Astrocyte (in vitro differentiated cells and primary cell): ENCODE results near the gene NEUROD1.
"Not testable (repeated sequence)": the region's sequence is repeated elsewhere in the genome, so short reads cannot be mapped to it uniquely, and the experiment has no call there.

Experiments
- EZH2 ChIP-seq: IDR thresholded peaks from 2 replicates; pipeline ENCODE4 v1.6.1; 2012; ENCODE audit warnings: mild to moderate bottlenecking, low read length, inconsistent platforms; ENCODE audit not compliant: insufficient read depth
- TF ChIP-seq, protein P1 (sequence below): IDR thresholded peaks from 2 replicates; pipeline ENCODE4 v1.5.1; 2011; ENCODE audit warnings: low read depth, mild to moderate bottlenecking, inconsistent platforms, low read length, moderate library complexity; ENCODE audit not compliant: insufficient read depth

- TF ChIP-seq, protein P1, sequence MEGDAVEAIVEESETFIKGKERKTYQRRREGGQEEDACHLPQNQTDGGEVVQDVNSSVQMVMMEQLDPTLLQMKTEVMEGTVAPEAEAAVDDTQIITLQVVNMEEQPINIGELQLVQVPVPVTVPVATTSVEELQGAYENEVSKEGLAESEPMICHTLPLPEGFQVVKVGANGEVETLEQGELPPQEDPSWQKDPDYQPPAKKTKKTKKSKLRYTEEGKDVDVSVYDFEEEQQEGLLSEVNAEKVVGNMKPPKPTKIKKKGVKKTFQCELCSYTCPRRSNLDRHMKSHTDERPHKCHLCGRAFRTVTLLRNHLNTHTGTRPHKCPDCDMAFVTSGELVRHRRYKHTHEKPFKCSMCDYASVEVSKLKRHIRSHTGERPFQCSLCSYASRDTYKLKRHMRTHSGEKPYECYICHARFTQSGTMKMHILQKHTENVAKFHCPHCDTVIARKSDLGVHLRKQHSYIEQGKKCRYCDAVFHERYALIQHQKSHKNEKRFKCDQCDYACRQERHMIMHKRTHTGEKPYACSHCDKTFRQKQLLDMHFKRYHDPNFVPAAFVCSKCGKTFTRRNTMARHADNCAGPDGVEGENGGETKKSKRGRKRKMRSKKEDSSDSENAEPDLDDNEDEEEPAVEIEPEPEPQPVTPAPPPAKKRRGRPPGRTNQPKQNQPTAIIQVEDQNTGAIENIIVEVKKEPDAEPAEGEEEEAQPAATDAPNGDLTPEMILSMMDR: not testable (repeated sequence)
- TF ChIP-seq EZH2: not testable (repeated sequence)
These were observed 22.2 kb upstream of the NEUROD1 start for GRCh38 chr2:181702519-181702918.
